PC-3 (cell line): ENCODE measurements around the gene CHRM2. TPM values are rescaled to one million over a fixed set of nuclear protein-coding genes. Genes with fewer than 3 reads are reported as not detected.

Source experiments
- ATAC-seq: fragments of 200-7000 bp; cut with Tn5 transposase; 2 replicates; pipeline ENCODE4 v1.9.1; 2020; ENCODE audit warnings: mild to moderate bottlenecking, moderate library complexity
- BruUV-seq: library from RNA; stranded (reverse); fragments of 400-500 nt; replicated peaks from 2 replicates; lab custom pipeline; 2021; lab: Mats Ljungman, UMichigan
- CTCF ChIA-PET: fragments of 300-600 bp; sonication (Branson Sonifier 250); formaldehyde crosslinking; loops from one replicate; lab custom pipeline; 2022; ENCODE audit warnings: antibody characterized with exemption; lab: Charles Lee
- POLR2A ChIA-PET: fragments of 300-600 bp; sonication (Branson Sonifier 250); formaldehyde crosslinking; loops from one replicate; lab custom pipeline; 2022; ENCODE audit warnings: antibody characterized with exemption; ENCODE audit not compliant: unreplicated experiment; lab: Charles Lee
- DNase-seq: peaks from one replicate; pipeline ENCODE4 v3.0.0-alpha.2; 2015
- H2AFZ ChIP-seq: fragments of 300-600 bp; sonication (generic); 2 replicates; pipeline ENCODE4 v1.6.0; 2016; ENCODE audit warnings: antibody characterized with exemption, low read length
- H3F3A ChIP-seq: fragments of 300-600 bp; sonication (generic); one replicate; pipeline ENCODE4 v1.6.0; 2017; ENCODE audit warnings: antibody characterized with exemption, low read length, control low read depth, mild to moderate bottlenecking; ENCODE audit not compliant: unreplicated experiment
- H3K27ac ChIP-seq: fragments of 300-600 bp; sonication (generic); 2 replicates; pipeline ENCODE4 v1.5.1; 2016; ENCODE audit warnings: mild to moderate bottlenecking, low read length
- H3K27me3 ChIP-seq: fragments of 300-600 bp; sonication (generic); 2 replicates; pipeline ENCODE4 v1.6.1; 2016; ENCODE audit warnings: low read length, mixed read lengths
- H3K36me3 ChIP-seq: fragments of 300-600 bp; sonication (generic); 2 replicates; pipeline ENCODE4 v1.6.1; 2016; ENCODE audit warnings: low read depth, mixed run types, low read length, mixed read lengths
- H3K4me1 ChIP-seq: fragments of 300-600 bp; sonication (generic); 2 replicates; pipeline ENCODE4 v1.5.1; 2016; ENCODE audit warnings: low read length; ENCODE audit not compliant: insufficient read depth
- H3K4me2 ChIP-seq: fragments of 300-600 bp; sonication (generic); 2 replicates; pipeline ENCODE4 v1.6.0; 2016; ENCODE audit warnings: low read length
- H3K4me3 ChIP-seq: fragments of 300-600 bp; sonication (generic); 2 replicates; pipeline ENCODE4 v1.5.1; 2016; ENCODE audit warnings: mild to moderate bottlenecking, low read length, mixed read lengths
- H3K79me2 ChIP-seq: fragments of 300-600 bp; sonication (generic); 2 replicates; pipeline ENCODE4 v1.6.1; 2017; ENCODE audit warnings: low read length, mixed read lengths
- H3K9ac ChIP-seq: fragments of 300-600 bp; sonication (generic); 2 replicates; pipeline ENCODE4 v1.6.0; 2016; ENCODE audit warnings: mild to moderate bottlenecking, low read length
- H3K9me2 ChIP-seq: fragments of 300-600 bp; sonication (generic); replicated peaks from 2 replicates; pipeline ENCODE4 v1.6.1; 2016; ENCODE audit warnings: mixed run types, low read length, mixed read lengths
- H3K9me3 ChIP-seq: fragments of 300-600 bp; sonication (generic); 2 replicates; pipeline ENCODE4 v1.6.1; 2016; ENCODE audit warnings: low read length, mixed read lengths
- H4K20me1 ChIP-seq: fragments of 300-600 bp; sonication (generic); 2 replicates; pipeline ENCODE4 v1.6.1; 2016; ENCODE audit warnings: low read length, mixed read lengths
- CTCF ChIP-seq: fragments of 300-600 bp; sonication (generic); conservative IDR thresholded peaks from 2 replicates; pipeline ENCODE4 v1.5.1; 2017; ENCODE audit warnings: antibody characterized with exemption, low read depth, mild to moderate bottlenecking, low read length
- EZH2 ChIP-seq: fragments of 300-600 bp; sonication (generic); IDR thresholded peaks from one replicate; pipeline ENCODE4 v1.6.1; 2017; ENCODE audit warnings: antibody characterized with exemption, mild to moderate bottlenecking, low read length; ENCODE audit not compliant: unreplicated experiment
- EZH2phosphoT487 ChIP-seq: fragments of 300-600 bp; sonication (generic); IDR thresholded peaks from 2 replicates; pipeline ENCODE4 v1.6.1; 2018; ENCODE audit warnings: mild to moderate bottlenecking, antibody characterized with exemption, low read length, borderline replicate concordance
- intact Hi-C: fragments of 100-400 bp; cut with micrococcal nuclease; formaldehyde crosslinking; loops from 2 replicates; pipeline ENCODE4 v1.9.0; 2023
- microRNA-seq: library from miRNA; unstranded; fragments of <30 nt; microRNA quantifications from one replicate; pipeline ENCODE4 v1.1.0, GENCODE V29; 2020; ENCODE audit not compliant: unreplicated experiment
- total RNA-seq: library from RNA; depleted of rRNA; stranded (reverse); fragments of >200 nt; gene quantifications from 2 replicates; pipeline ENCODE4 v1.2.3, GENCODE V29; 2014

Gene CHRM2
- total RNA-seq, 1 experiment from 2014 or later: not detected

- Histone ChIP-seq H3K36me3 (no peaks in the 10 kb centered on the region), H3K4me2 (no peak overlapping the region), H3K9me3 (no peaks in the 10 kb centered on the region), H3K9ac (no peak overlapping the region), H3F3A (no peaks in the 10 kb centered on the region), H3K4me1 (no peaks in the 10 kb centered on the region), H3K9me2 (no peaks in the 10 kb centered on the region), H3K27ac (no peak overlapping the region), H4K20me1 (no peaks in the 10 kb centered on the region), H3K27me3 (no peaks in the 10 kb centered on the region), H3K79me2 (no peaks in the 10 kb centered on the region), H2AFZ (no peak overlapping the region), H3K4me3 (no peak overlapping the region)
- intact Hi-C loops: no loop called here
- ATAC-seq (no peak), DNase-seq (no peak)
- ChIA-PET POLR2A (no interaction called here), CTCF (no interaction called here)
- no TSS peak for BruUV-seq
- TF ChIP-seq CTCF (no peak), EZH2phosphoT487 (no peak), EZH2 (no peak)
Measured at GRCh38 chr7:137045573-137045972, 177.1 kb downstream of the CHRM2 start.

- no peak overlapping the region for H3K9ac ChIP-seq
- H3K4me1 ChIP-seq: peaks cover 25% of the 10 kb centered on the region
- no peaks in the 10 kb centered on the region for H3F3A ChIP-seq
- TF ChIP-seq EZH2 (no peak), CTCF (no peak), EZH2phosphoT487 (no peak)
- CTCF ChIA-PET: interaction anchor here (0.6 kb wide), 1 partner anchor 195 kb away, joined by 13 read pairs; no protein-coding TSS in a partner anchor
- H3K9me3 ChIP-seq: no peaks in the 10 kb centered on the region
- no peak overlapping the region for H3K4me2 ChIP-seq
- no peaks in the 10 kb centered on the region for H4K20me1 ChIP-seq
- ATAC-seq (no peak), DNase-seq (no peak)
- H3K36me3 ChIP-seq: no peaks in the 10 kb centered on the region
- no peak overlapping the region for H3K27ac ChIP-seq
- no peak overlapping the region for H2AFZ ChIP-seq
- BruUV-seq: no TSS peak
- no peaks in the 10 kb centered on the region for H3K9me2 ChIP-seq
- no peaks in the 10 kb centered on the region for H3K79me2 ChIP-seq
- intact Hi-C loops: no loop called here
- POLR2A ChIA-PET: no interaction called here
- no peak overlapping the region for H3K4me3 ChIP-seq
- no peaks in the 10 kb centered on the region for H3K27me3 ChIP-seq
Measured at GRCh38 chr7:137069249-137069963, 201.0 kb downstream of the CHRM2 start.

Small RNAs within 50 kb of the gene (microRNA-seq; reads per million reads assigned to microRNA genes)
- not detected for gene MIR490
